Stimulated activated naive B cell treated with anti-CD40 and anti-IgM and Interleukin-4, amounts not matched to agents 10 μg/mL and 1 μg/mL and 100 μg/mL, for 72 hours (primary cell): ENCODE results near the gene ANTXR2.

Experiments used
- ATAC-seq, 2 donors: fragments of 150-1000 bp; cut with Tn5 transposase; replicated peaks; 2 replicates each; pipeline ENCODE4 v1.10.0; 2021; ENCODE audit warnings: moderate library complexity in 1 of 2
- DNase-seq: peaks from one replicate; pipeline ENCODE4 v3.0.0; 2021
- H3K27ac Mint-ChIP-seq: one replicate; pipeline ENCODE4 v1.8.0; 2022; ENCODE audit warnings: mild to moderate bottlenecking, mixed read lengths
- H3K27me3 Mint-ChIP-seq, 2 donors: one replicate each; pipeline ENCODE4 v1.8.0; 2022; ENCODE audit warnings: mixed read lengths in 2 of 2
- H3K36me3 Mint-ChIP-seq, 2 donors: one replicate each; pipeline ENCODE4 v1.8.0; 2022; ENCODE audit warnings: mixed read lengths in 2 of 2, mild to moderate bottlenecking in 1 of 2
- H3K4me1 Mint-ChIP-seq, 2 donors: one replicate each; pipeline ENCODE4 v1.8.0; 2022; ENCODE audit warnings: mixed read lengths in 2 of 2, mild to moderate bottlenecking in 1 of 2
- H3K4me3 Mint-ChIP-seq, 2 donors: one replicate each; pipeline ENCODE4 v1.8.0; 2022; ENCODE audit warnings: mild to moderate bottlenecking in 2 of 2, mixed read lengths in 2 of 2, moderate library complexity in 1 of 2
- H3K9me3 Mint-ChIP-seq, 2 donors: one replicate each; pipeline ENCODE4 v1.8.0; 2022; ENCODE audit warnings: mixed read lengths in 2 of 2, mild to moderate bottlenecking in 1 of 2

Gene ANTXR2

DNA sequence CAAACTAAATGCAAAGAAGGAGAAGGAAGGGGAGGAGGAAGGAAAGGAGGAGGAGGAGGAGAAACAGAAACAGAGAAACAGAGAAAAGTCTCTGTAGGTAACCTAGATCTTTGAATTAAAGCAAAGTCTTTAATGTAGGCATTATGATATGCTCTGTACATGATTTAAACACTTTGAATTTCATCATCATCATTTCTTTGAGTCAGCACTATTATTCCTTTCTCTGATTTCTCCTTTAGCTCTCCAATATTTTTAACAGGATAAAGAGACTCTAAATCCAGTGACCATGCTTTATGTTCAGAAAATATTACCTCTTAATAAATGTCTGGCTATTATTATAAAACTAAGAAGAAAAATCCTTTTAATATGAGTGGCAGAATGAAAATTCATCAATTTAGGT is 124.3 kb downstream of the ANTXR2 start:
- Mint-ChIP-seq H3K4me1 (peaks cover 0 to 2% of the 10 kb centered on the region in 2 donors), H3K27me3 (no peaks in the 10 kb centered on the region), H3K36me3 (peaks cover 4 to 7% of the 10 kb centered on the region in 2 donors), H3K4me3 (no peak overlapping the region), H3K9me3 (no peaks in the 10 kb centered on the region), H3K27ac (no peak overlapping the region)
- DNase-seq, result no peak
- no peak for ATAC-seq

DNA sequence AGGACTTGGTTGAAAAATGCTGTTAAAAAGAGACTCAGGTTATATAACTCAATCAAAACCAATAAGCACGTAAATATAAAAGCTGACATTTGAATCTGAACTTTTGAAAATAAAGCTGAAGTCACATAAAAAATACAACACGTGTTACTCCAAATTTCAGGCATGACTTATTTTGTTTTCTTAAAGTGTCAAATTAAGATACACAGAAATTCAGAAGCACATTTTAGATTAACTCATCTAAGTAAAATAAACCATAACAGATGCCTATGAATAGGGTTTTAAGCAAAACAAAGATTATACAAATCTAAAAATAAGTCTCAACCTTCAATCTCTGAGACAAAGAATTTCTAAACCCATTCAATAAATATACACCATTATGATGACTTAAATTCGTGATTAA is 124.8 kb downstream of the ANTXR2 start:
- no peak for ATAC-seq
- no peak for DNase-seq
- peaks cover 4 to 7% of the 10 kb centered on the region in 2 donors for H3K36me3 Mint-ChIP-seq
- H3K27ac Mint-ChIP-seq, result no peak overlapping the region
- H3K27me3 Mint-ChIP-seq, result no peaks in the 10 kb centered on the region
- no peak overlapping the region for H3K4me3 Mint-ChIP-seq
- H3K9me3 Mint-ChIP-seq, result no peaks in the 10 kb centered on the region
- peaks cover 0 to 2% of the 10 kb centered on the region in 2 donors for H3K4me1 Mint-ChIP-seq

GRCh38 chr4:79947386-79947785 is 125.6 kb downstream of the ANTXR2 start:
- Mint-ChIP-seq H3K27me3 (no peaks in the 10 kb centered on the region), H3K4me1 (peaks cover 0 to 2% of the 10 kb centered on the region in 2 donors), H3K9me3 (no peaks in the 10 kb centered on the region), H3K27ac (no peak overlapping the region), H3K4me3 (no peak overlapping the region), H3K36me3 (peaks cover 4 to 7% of the 10 kb centered on the region in 2 donors)
- no peak for DNase-seq
- no peak for ATAC-seq

DNA sequence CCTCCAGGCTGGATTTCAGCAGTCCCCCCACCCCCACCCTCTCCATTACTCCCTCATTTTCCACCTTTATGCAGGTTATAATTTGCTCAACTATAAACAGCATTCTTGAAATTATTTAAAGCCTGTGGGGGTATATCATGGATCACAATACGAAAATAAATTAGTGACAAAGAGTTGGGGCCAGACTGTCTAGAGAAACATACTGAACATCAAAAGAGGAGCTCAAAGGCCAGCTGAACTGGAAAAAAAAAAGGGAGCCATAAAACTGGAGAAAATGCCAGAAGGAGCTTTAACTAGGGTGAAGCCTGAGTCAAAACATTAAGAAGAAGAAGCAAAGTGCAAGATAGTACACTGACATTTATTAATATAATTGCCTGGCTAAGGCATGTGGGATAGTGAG is 137.8 kb downstream of the ANTXR2 start:
- H3K27me3 Mint-ChIP-seq, result no peaks in the 10 kb centered on the region

GRCh38 chr4:79934660-79935059 is 138.4 kb downstream of the ANTXR2 start:
- DNase-seq (no peak), ATAC-seq (no peak)
- Mint-ChIP-seq H3K27ac (no peak overlapping the region), H3K27me3 (no peaks in the 10 kb centered on the region), H3K4me3 (no peak overlapping the region), H3K4me1 (no peaks in the 10 kb centered on the region), H3K9me3 (no peaks in the 10 kb centered on the region), H3K36me3 (peaks cover 0 to 3% of the 10 kb centered on the region in 2 donors)

More for the DNA sequence above, 137.8 kb downstream of the ANTXR2 start:
- DNase-seq, result no peak
- no peak overlapping the region for H3K4me3 Mint-ChIP-seq
- H3K9me3 Mint-ChIP-seq, result no peaks in the 10 kb centered on the region
- ATAC-seq, result no peak
- H3K4me1 Mint-ChIP-seq, result no peaks in the 10 kb centered on the region
- H3K36me3 Mint-ChIP-seq, result peaks cover 0 to 3% of the 10 kb centered on the region in 2 donors
- H3K27ac Mint-ChIP-seq, result no peak overlapping the region

- Mint-ChIP-seq H3K4me1 (peaks cover 2 to 6% of the 10 kb centered on the region in 2 donors), H3K27me3 (no peaks in the 10 kb centered on the region), H3K27ac (no peak overlapping the region), H3K4me3 (no peak overlapping the region), H3K9me3 (no peaks in the 10 kb centered on the region), H3K36me3 (peaks cover 1 to 3% of the 10 kb centered on the region in 2 donors)
- DNase-seq (no peak), ATAC-seq (no peak)
Observed at GRCh38 chr4:79927931-79928330, 145.1 kb downstream of the ANTXR2 start.

DNA sequence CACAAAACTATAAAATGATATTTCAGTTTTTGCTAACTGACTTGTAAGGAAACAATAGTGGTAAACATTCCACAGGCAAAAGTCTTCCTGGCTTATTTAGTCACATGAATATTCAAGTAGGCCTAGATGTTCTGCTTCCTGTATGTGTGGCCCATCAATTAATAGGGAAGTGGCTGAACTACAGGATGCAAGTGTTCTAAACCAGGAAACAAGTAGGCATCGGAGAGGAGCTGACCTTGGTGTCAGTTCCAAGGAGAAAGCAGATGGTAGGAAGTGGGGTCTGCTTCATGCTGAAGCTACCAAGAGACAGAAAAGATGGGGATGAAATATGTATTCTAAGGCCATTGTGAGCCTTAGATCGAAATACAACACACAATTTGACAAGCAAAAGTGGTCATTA is 149.7 kb downstream of the ANTXR2 start:
- ATAC-seq (no peak), DNase-seq (no peak)
- no peak overlapping the region for H3K27ac Mint-ChIP-seq
- H3K36me3 Mint-ChIP-seq, result peaks cover 1 to 3% of the 10 kb centered on the region in 2 donors
- no peaks in the 10 kb centered on the region for H3K27me3 Mint-ChIP-seq
- no peak overlapping the region for H3K4me3 Mint-ChIP-seq
- peaks cover 2 to 6% of the 10 kb centered on the region in 2 donors for H3K4me1 Mint-ChIP-seq
- no peaks in the 10 kb centered on the region for H3K9me3 Mint-ChIP-seq

- Mint-ChIP-seq H3K36me3 (peaks cover 1 to 3% of the 10 kb centered on the region in 2 donors), H3K27me3 (no peaks in the 10 kb centered on the region), H3K27ac (no peak overlapping the region), H3K4me1 (peaks cover 6 to 12% of the 10 kb centered on the region in 2 donors), H3K9me3 (no peaks in the 10 kb centered on the region), H3K4me3 (no peak overlapping the region)
- ATAC-seq (no peak), DNase-seq (no peak)
Observed at GRCh38 chr4:79922011-79922410, 151.0 kb downstream of the ANTXR2 start.

DNA sequence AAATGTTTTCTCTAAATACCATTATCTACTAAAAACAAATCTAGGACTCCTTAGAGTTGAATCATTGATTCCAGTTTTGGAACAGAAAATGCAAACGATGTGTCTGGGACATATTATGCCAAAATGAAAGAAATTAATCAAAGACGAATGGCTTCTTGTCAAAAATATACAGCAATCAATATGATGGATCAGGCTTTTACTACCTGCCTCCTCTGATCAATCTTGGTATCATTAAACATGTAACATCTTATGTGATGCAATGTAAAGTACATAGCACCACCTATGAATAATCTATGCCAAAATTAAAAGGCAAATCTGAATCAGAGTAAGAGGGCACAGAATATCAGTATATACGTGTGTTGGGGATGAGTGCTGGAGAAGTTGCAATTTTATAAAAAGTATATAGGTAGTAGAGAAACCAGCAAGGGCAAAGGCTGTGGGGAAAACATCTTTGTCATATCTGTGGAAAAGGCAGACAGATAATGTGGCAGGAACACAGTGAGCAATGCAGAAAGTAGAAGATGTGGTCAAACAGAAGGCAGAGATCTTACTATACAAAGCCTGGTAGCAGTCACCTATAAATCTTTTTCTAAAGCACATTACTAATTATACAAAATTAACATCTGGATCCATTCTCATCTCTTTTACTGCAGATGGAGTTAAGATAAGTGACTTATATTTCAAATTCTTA is 152.7 kb downstream of the ANTXR2 start:
- no peaks in the 10 kb centered on the region for H3K27me3 Mint-ChIP-seq
- no peak for DNase-seq
- ATAC-seq, result no peak
- no peaks in the 10 kb centered on the region for H3K9me3 Mint-ChIP-seq
- no peak overlapping the region for H3K4me3 Mint-ChIP-seq
- H3K4me1 Mint-ChIP-seq, result peaks cover 6 to 12% of the 10 kb centered on the region in 2 donors
- no peak overlapping the region for H3K27ac Mint-ChIP-seq
- peaks cover 1 to 3% of the 10 kb centered on the region in 2 donors for H3K36me3 Mint-ChIP-seq

- Mint-ChIP-seq H3K4me3 (no peak overlapping the region), H3K9me3 (no peaks in the 10 kb centered on the region), H3K27me3 (no peaks in the 10 kb centered on the region), H3K27ac (no peak overlapping the region), H3K4me1 (peaks cover 5 to 15% of the 10 kb centered on the region in 2 donors), H3K36me3 (peaks cover under 1 to 2% of the 10 kb centered on the region in 2 donors)
- DNase-seq, result no peak
- ATAC-seq, result no peak
Observed at GRCh38 chr4:79918292-79918691, 154.7 kb downstream of the ANTXR2 start.

- no peaks in the 10 kb centered on the region for H3K36me3 Mint-ChIP-seq
- H3K27me3 Mint-ChIP-seq, result no peaks in the 10 kb centered on the region
- DNase-seq (peak; percentile 26), ATAC-seq (peak; percentile 69 to 73)
- H3K4me3 Mint-ChIP-seq, result no peak overlapping the region
- no peak overlapping the region for H3K27ac Mint-ChIP-seq
- peaks cover 3 to 13% of the 10 kb centered on the region in 2 donors for H3K4me1 Mint-ChIP-seq
- no peaks in the 10 kb centered on the region for H3K9me3 Mint-ChIP-seq
Observed at GRCh38 chr4:79917246-79917645, 155.8 kb downstream of the ANTXR2 start.

GRCh38 chr4:79915246-79915645 is 157.8 kb downstream of the ANTXR2 start:
- Mint-ChIP-seq H3K27ac (no peak overlapping the region), H3K9me3 (peaks cover 0 to 1% of the 10 kb centered on the region in 2 donors), H3K36me3 (peaks cover 2 to 4% of the 10 kb centered on the region in 2 donors), H3K27me3 (no peaks in the 10 kb centered on the region), H3K4me1 (peaks cover 3 to 13% of the 10 kb centered on the region in 2 donors), H3K4me3 (no peak overlapping the region)
- ATAC-seq (no peak), DNase-seq (no peak)

DNA sequence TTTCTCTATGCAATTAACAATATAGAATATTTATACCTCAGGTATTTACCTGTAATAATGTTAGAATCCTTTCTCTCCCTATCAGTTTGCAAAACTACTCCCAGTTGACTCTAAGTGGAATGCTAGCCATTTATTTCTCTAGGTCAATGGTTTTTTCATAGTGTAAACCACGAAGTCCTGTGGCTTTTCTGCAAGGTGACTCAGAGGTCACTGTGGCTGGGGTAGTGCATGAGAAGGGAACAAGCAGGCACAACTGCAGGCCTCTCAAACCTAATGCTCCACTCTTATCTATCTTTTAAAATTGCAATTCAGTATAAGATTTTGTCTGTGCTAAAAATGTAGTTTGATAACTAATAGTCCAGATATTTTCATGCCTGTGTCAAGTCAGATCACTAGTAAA is 159.4 kb downstream of the ANTXR2 start:
- no peak overlapping the region for H3K4me3 Mint-ChIP-seq
- DNase-seq (no peak), ATAC-seq (no peak)
- no peaks in the 10 kb centered on the region for H3K27me3 Mint-ChIP-seq
- H3K36me3 Mint-ChIP-seq, result peaks cover 4% of the 10 kb centered on the region in 2 donors
- H3K9me3 Mint-ChIP-seq, result peaks cover 0 to 1% of the 10 kb centered on the region in 2 donors
- H3K27ac Mint-ChIP-seq, result no peak overlapping the region
- peaks cover 3 to 13% of the 10 kb centered on the region in 2 donors for H3K4me1 Mint-ChIP-seq

GRCh38 chr4:79907001-79907400 is 166.0 kb downstream of the ANTXR2 start:
- peaks cover 21 to 22% of the 10 kb centered on the region in 2 donors for H3K36me3 Mint-ChIP-seq
- peaks cover 8 to 20% of the 10 kb centered on the region in 2 donors for H3K4me1 Mint-ChIP-seq
- DNase-seq, result no peak
- no peaks in the 10 kb centered on the region for H3K27me3 Mint-ChIP-seq
- H3K4me3 Mint-ChIP-seq, result no peak overlapping the region
- H3K9me3 Mint-ChIP-seq, result peaks cover 0 to 1% of the 10 kb centered on the region in 2 donors
- no peak for ATAC-seq
- peak overlapping the region; percentile 43 for H3K27ac Mint-ChIP-seq

DNA sequence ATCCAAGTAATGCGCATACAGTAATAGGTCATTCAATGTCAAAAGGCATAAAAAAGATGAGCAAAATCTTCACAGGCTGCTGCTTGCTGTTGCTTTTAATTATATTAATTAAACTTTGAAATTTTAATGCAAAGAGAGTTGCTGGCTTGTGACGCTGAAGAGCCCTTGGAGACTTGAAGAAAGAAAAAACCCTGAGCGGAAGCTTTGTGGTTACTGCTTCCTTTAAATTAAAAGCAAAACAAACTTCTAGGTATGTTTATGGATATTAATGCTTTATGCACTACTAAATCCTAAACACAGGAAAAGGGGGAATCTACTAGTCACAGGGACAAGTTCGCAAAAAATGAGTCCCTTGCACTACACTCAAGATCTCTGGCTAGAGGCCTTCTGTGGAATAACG is 166.7 kb downstream of the ANTXR2 start:
- DNase-seq, result no peak
- peaks cover 0 to 1% of the 10 kb centered on the region in 2 donors for H3K9me3 Mint-ChIP-seq
- peaks cover 21 to 22% of the 10 kb centered on the region in 2 donors for H3K36me3 Mint-ChIP-seq
- H3K27ac Mint-ChIP-seq, result no peak overlapping the region
- no peak for ATAC-seq
- H3K27me3 Mint-ChIP-seq, result no peaks in the 10 kb centered on the region
- no peak overlapping the region for H3K4me3 Mint-ChIP-seq
- peaks cover 8 to 20% of the 10 kb centered on the region in 2 donors for H3K4me1 Mint-ChIP-seq
